Neural cell (in vitro differentiated cells): ENCODE data around the gene DTHD1. TPM values are rescaled to one million over a fixed set of nuclear protein-coding genes. Genes with fewer than 3 reads are reported as not detected.

ENCODE experiments used
- H2AFZ ChIP-seq: fragments of 200-600, 300-800 bp; sonication (generic), shearing (Covaris generic); 2 replicates; pipeline ENCODE4 v1.6.0; 2014; ENCODE audit warnings: low read depth, mild to moderate bottlenecking, antibody characterized with exemption, low read length, moderate library complexity
- H3F3A ChIP-seq: fragments of 200-600 bp; shearing (Covaris generic); 2 replicates; pipeline ENCODE4 v1.6.1; 2016; ENCODE audit warnings: mild to moderate bottlenecking, moderate library complexity, mixed read lengths, antibody characterized with exemption, low read length; ENCODE audit not compliant: insufficient read depth, poor library complexity, severe bottlenecking
- H3K27ac ChIP-seq: fragments of 200-600, 300-800 bp; sonication (generic), shearing (Covaris generic); 2 replicates; pipeline ENCODE4 v1.5.1; 2014; ENCODE audit warnings: mild to moderate bottlenecking, low read length, moderate library complexity
- H3K27me3 ChIP-seq: fragments of 300-800, 200-600 bp; sonication (generic), shearing (Covaris generic); 2 replicates; pipeline ENCODE4 v1.6.0; 2014; ENCODE audit warnings: mild to moderate bottlenecking, low read depth, low read length, moderate library complexity; ENCODE audit not compliant: insufficient read depth
- H3K36me3 ChIP-seq: fragments of 300-800, 200-600 bp; sonication (generic), shearing (Covaris generic); 2 replicates; pipeline ENCODE4 v1.5.1; 2014; ENCODE audit warnings: mild to moderate bottlenecking, antibody characterized with exemption, low read length, moderate library complexity; ENCODE audit not compliant: insufficient read depth
- H3K4me2 ChIP-seq: fragments of 300-800, 200-600 bp; sonication (generic), shearing (Covaris generic); 2 replicates; pipeline ENCODE4 v1.6.0; 2014; ENCODE audit warnings: mild to moderate bottlenecking, low read length
- H3K4me3 ChIP-seq: fragments of 300-800, 200-600 bp; sonication (generic), shearing (Covaris generic); 2 replicates; pipeline ENCODE4 v1.5.1; 2014; ENCODE audit warnings: mild to moderate bottlenecking, low read length, moderate library complexity
- H3K79me2 ChIP-seq: fragments of 200-600 bp; shearing (Covaris generic); replicated peaks from 2 replicates; pipeline ENCODE4 v1.6.0; 2014; ENCODE audit warnings: mild to moderate bottlenecking, low read length, moderate library complexity; ENCODE audit not compliant: insufficient read depth
- H3K9ac ChIP-seq: fragments of 300-800, 200-600 bp; sonication (generic), shearing (Covaris generic); 2 replicates; pipeline ENCODE4 v1.6.1; 2016; ENCODE audit warnings: mild to moderate bottlenecking, low read length, mixed read lengths
- H3K9me2 ChIP-seq: fragments of 200-600 bp; shearing (Covaris generic); 2 replicates; pipeline ENCODE4 v1.6.1; 2016; ENCODE audit warnings: mild to moderate bottlenecking, low read length, mixed read lengths; ENCODE audit not compliant: insufficient read depth
- H3K9me3 ChIP-seq: fragments of 200-600, 300-800 bp; sonication (generic), shearing (Covaris generic); 2 replicates; pipeline ENCODE4 v1.6.1; 2016; ENCODE audit warnings: mild to moderate bottlenecking, mixed run types, low read length, moderate library complexity, mixed read lengths
- H4K20me1 ChIP-seq: fragments of 200-600 bp; shearing (Covaris generic); 2 replicates; pipeline ENCODE4 v1.6.1; 2016; ENCODE audit warnings: mild to moderate bottlenecking, mixed run types; ENCODE audit not compliant: insufficient read depth
- CTCF ChIP-seq: fragments of 450-650 bp; IDR thresholded peaks from 2 replicates; pipeline ENCODE4 v1.5.1; 2014; ENCODE audit warnings: antibody characterized with exemption, mild to moderate bottlenecking, moderate library complexity; ENCODE audit not compliant: poor library complexity, severe bottlenecking
- EP300 ChIP-seq: fragments of 450-650 bp; conservative IDR thresholded peaks from 2 replicates; pipeline ENCODE4 v1.6.1; 2014; ENCODE audit warnings: antibody characterized with exemption, mild to moderate bottlenecking, moderate library complexity; ENCODE audit not compliant: poor library complexity, severe bottlenecking
- EZH2 ChIP-seq: fragments of 200-600, 300-800 bp; shearing (Covaris generic), sonication (generic); IDR thresholded peaks from 2 replicates; pipeline ENCODE4 v1.6.1; 2014; ENCODE audit warnings: antibody characterized with exemption, low read length, borderline replicate concordance, mild to moderate bottlenecking; ENCODE audit not compliant: insufficient read depth, poor library complexity, severe bottlenecking
- POLR2AphosphoS5 ChIP-seq: IDR thresholded peaks from 2 replicates; pipeline ENCODE4 v1.6.1; 2012
- SMC3 ChIP-seq: fragments of 450-650 bp; conservative IDR thresholded peaks from 2 replicates; pipeline ENCODE4 v1.6.1; 2014; ENCODE audit warnings: antibody characterized with exemption, mild to moderate bottlenecking, moderate library complexity; ENCODE audit not compliant: poor library complexity
- polyA plus RNA-seq: library from polyadenylated mRNA; depleted of rRNA; stranded (reverse); fragments of >200 nt; gene quantifications from 2 replicates; pipeline ENCODE4 v1.2.3, GENCODE V29; 2014

DTHD1 gene
- polyA plus RNA-seq, 1 donor from 2014 or later = not detected

- Histone ChIP-seq H3K27me3 (no peaks in the 10 kb centered on the region), H3K4me3 (no peak overlapping the region), H2AFZ (no peak overlapping the region)
Measured at GRCh38 chr4:36321176-36321575, 39.8 kb downstream of the DTHD1 start.

GRCh38 chr4:36322921-36323354 is 41.5 kb downstream of the DTHD1 start:
- Histone ChIP-seq H2AFZ (no peak overlapping the region), H3K9ac (no peak overlapping the region), H3F3A (no peaks in the 10 kb centered on the region), H4K20me1 (no peaks in the 10 kb centered on the region), H3K79me2 (no peaks in the 10 kb centered on the region), H3K36me3 (no peaks in the 10 kb centered on the region), H3K9me3 (no peaks in the 10 kb centered on the region), H3K4me3 (no peak overlapping the region), H3K9me2 (no peaks in the 10 kb centered on the region), H3K27ac (no peak overlapping the region), H3K27me3 (no peaks in the 10 kb centered on the region), H3K4me2 (no peak overlapping the region)
- TF ChIP-seq CTCF (no peak), EZH2 (no peak)

More at GRCh38 chr4:36321176-36321575, 39.8 kb downstream of the DTHD1 start:
- Histone ChIP-seq H3K9ac (no peak overlapping the region), H3K9me3 (no peaks in the 10 kb centered on the region), H3K36me3 (no peaks in the 10 kb centered on the region), H4K20me1 (no peaks in the 10 kb centered on the region), H3K27ac (no peak overlapping the region), H3K79me2 (no peaks in the 10 kb centered on the region), H3F3A (no peaks in the 10 kb centered on the region), H3K9me2 (no peaks in the 10 kb centered on the region), H3K4me2 (no peak overlapping the region)
- TF ChIP-seq CTCF (no peak), SMC3 (no peak)

DNA sequence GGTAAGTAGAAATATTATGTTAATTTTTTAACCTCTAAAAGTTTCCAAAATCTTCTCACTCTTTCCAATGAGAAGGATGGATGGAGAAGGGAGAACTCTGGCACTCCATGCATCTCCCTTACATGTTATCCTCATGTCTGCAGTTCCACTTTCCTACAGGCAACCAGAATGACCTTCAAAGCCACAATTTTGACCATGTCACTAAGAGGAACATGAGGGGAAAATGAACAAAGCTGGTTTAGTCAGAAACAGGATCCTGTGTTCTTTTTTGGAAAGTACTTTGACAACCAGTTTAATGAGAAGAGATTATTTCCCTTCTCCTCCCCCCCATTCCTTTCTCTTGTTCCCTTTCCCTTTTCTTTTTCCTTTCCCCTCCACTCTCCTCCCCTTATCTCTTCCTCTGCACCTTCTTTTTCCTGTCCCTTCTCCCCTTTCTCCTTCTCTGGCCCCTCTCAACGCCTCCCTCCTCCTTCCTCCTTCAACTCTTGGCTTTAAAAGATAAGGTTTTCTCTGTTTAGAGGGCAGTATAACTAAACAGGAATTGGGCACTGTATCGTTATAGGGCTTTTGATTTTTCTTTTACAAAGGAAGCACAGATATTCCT is 42.5 kb downstream of the DTHD1 start:
- Histone ChIP-seq H3K4me3 (no peak overlapping the region), H3K9ac (no peak overlapping the region)

More for the DNA sequence above, 42.5 kb downstream of the DTHD1 start:
- Histone ChIP-seq H3K27ac (no peak overlapping the region), H3K79me2 (no peaks in the 10 kb centered on the region), H3K36me3 (no peaks in the 10 kb centered on the region), H3K4me2 (no peak overlapping the region), H2AFZ (no peak overlapping the region), H3K9me3 (no peaks in the 10 kb centered on the region), H3K9me2 (no peaks in the 10 kb centered on the region), H3F3A (no peaks in the 10 kb centered on the region), H4K20me1 (no peaks in the 10 kb centered on the region), H3K27me3 (no peaks in the 10 kb centered on the region)
- TF ChIP-seq EZH2 = no peak
- TF ChIP-seq EP300 = no peak
- TF ChIP-seq POLR2AphosphoS5 = no peak
